DND-41 (cell line): ENCODE measurements around the gene BYSL.

Source experiments
- EZH2 ChIP-seq: IDR thresholded peaks from 3 replicates; pipeline ENCODE4 v1.6.1; 2012; ENCODE audit warnings: borderline replicate concordance, low read depth, mild to moderate bottlenecking, moderate library complexity, low read length, inconsistent platforms; ENCODE audit not compliant: severe bottlenecking
- TF ChIP-seq, protein P1 (sequence below): IDR thresholded peaks from 2 replicates; pipeline ENCODE4 v1.5.1; 2012; ENCODE audit warnings: borderline replicate concordance, low read length, moderate library complexity, mild to moderate bottlenecking; ENCODE audit not compliant: poor library complexity, severe bottlenecking; ENCODE audit errors: extremely low read depth

GRCh38 chr6:41937472-41937860 is 16.2 kb downstream of the BYSL start:
- TF ChIP-seq, protein P1, sequence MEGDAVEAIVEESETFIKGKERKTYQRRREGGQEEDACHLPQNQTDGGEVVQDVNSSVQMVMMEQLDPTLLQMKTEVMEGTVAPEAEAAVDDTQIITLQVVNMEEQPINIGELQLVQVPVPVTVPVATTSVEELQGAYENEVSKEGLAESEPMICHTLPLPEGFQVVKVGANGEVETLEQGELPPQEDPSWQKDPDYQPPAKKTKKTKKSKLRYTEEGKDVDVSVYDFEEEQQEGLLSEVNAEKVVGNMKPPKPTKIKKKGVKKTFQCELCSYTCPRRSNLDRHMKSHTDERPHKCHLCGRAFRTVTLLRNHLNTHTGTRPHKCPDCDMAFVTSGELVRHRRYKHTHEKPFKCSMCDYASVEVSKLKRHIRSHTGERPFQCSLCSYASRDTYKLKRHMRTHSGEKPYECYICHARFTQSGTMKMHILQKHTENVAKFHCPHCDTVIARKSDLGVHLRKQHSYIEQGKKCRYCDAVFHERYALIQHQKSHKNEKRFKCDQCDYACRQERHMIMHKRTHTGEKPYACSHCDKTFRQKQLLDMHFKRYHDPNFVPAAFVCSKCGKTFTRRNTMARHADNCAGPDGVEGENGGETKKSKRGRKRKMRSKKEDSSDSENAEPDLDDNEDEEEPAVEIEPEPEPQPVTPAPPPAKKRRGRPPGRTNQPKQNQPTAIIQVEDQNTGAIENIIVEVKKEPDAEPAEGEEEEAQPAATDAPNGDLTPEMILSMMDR: no peak
- TF ChIP-seq EZH2: no peak
